NCI-H1436 (cell line): ENCODE results near the gene CANX.

Experiments
- DNase-seq: peaks from one replicate; lab custom pipeline; 2025; lab: John Stamatoyannopoulos, UW

The CANX gene

GRCh38 chr5:179778591-179778990 lies 79.8 kb downstream of the CANX start:
- no peak for DNase-seq

GRCh38 chr5:179779826-179780225 lies 81.1 kb downstream of the CANX start:
- DNase-seq: no peak

GRCh38 chr5:179780362-179780761 lies 81.6 kb downstream of the CANX start:
- DNase-seq: no peak
